WI38 (cell line): ENCODE measurements around the gene TGM5.
A peak's percentile ranks its signal among the peaks of the same experiment; 100 is the strongest.
"Not testable (repeated sequence)": the region's sequence is repeated elsewhere in the genome, so short reads cannot be mapped to it uniquely, and the experiment has no call there.

ENCODE experiments used
- H3K4me3 ChIP-seq: 2 replicates; pipeline ENCODE4 v1.5.1; 2011; ENCODE audit warnings: low read depth, mild to moderate bottlenecking, control low read depth, low read length
- CTCF ChIP-seq: IDR thresholded peaks from 2 replicates; pipeline ENCODE4 v1.5.1; 2012; ENCODE audit warnings: low read depth, mild to moderate bottlenecking, control low read depth, low read length

Gene TGM5

GRCh38 chr15:43293432-43293831 is 26.7 kb upstream of the TGM5 start:
- TF ChIP-seq CTCF, result no peak
- no peak overlapping the region for H3K4me3 ChIP-seq

GRCh38 chr15:43292375-43293078 is 25.8 kb upstream of the TGM5 start:
- TF ChIP-seq CTCF, result no peak
- H3K4me3 ChIP-seq, result no peak overlapping the region

GRCh38 chr15:43289656-43290055 is 22.9 kb upstream of the TGM5 start:
- H3K4me3 ChIP-seq, result not testable (repeated sequence)

- no peak overlapping the region for H3K4me3 ChIP-seq
- TF ChIP-seq CTCF, result no peak
Measured at GRCh38 chr15:43287254-43287653, 20.5 kb upstream of the TGM5 start.

- no peak overlapping the region for H3K4me3 ChIP-seq
- TF ChIP-seq CTCF, result no peak
Measured at GRCh38 chr15:43286074-43286473, 19.3 kb upstream of the TGM5 start.

GRCh38 chr15:43285609-43286037 is 18.9 kb upstream of the TGM5 start:
- TF ChIP-seq CTCF, result peak; percentile 57; the same call in 1 of the 2 replicates
- no peak overlapping the region for H3K4me3 ChIP-seq

GRCh38 chr15:43283526-43283925 is 16.8 kb upstream of the TGM5 start:
- no peak overlapping the region for H3K4me3 ChIP-seq
- no peak for TF ChIP-seq CTCF
